ENCODE measurements around the gene SOCS1.
"Not testable (repeated sequence)": the region's sequence is repeated elsewhere in the genome, so short reads cannot be mapped to it uniquely, and the experiment has no call there.

SOCS1 gene

DNA sequence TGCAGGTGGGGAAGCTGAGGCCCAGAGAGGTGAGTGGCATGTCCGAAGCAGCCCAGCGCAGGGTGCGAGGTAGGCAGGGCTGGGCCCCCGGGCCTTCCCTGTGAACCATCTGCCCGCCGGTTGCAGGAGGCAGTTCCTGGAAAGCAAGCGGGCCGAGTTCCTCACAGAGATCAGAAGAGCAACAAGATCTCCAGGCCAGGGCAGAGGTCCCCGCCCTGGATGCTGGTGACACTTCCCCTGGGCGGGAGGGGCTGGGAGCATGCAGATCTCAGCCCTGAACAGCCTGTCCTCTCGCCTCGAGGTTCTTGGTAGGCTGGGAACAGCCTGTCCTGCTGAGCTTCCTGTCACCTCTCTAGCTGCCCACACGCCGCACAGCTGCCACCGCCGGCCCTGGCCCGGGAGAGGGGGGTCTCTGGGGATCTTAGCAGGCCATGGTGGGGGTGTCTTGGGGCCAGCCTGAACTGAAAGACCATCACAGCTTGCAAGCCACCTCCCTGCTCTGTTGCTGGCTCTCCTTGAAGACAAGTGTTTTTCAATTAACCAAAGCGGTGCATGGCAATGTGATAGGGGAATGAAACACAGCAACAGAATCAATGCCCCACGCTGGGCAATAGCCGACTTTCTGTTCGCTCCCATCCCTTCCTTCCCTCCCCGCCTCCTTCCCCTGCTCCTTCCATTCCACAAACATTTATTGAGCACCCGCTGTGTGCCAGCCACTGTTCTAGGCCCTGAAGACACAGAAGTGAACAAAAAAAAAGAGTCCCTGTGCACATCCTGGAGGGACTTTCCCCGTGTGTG, 31.7 kb downstream of the SOCS1 start:
- no peak for DNase-seq

DNA sequence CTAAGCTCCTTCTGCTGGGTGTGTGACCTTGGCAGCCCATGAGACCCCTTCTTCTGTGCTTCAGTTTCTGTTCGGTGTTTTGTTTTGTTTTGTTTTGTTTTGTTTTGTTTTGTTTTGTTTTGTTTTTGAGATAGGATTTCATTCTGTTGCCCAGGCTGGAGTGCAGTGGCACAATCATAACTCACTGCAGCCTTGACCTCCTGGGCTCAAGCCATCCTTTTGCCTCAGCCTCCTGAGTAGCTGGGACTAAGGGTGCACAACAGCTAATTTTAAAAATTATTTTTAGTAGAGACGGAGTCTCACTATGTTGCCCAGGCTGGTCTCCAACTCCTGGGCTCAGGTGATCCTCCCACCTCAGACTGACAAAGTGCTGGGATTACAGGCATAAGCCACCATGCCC, 35.5 kb downstream of the SOCS1 start:
- DNase-seq, result not testable (repeated sequence)

DNA sequence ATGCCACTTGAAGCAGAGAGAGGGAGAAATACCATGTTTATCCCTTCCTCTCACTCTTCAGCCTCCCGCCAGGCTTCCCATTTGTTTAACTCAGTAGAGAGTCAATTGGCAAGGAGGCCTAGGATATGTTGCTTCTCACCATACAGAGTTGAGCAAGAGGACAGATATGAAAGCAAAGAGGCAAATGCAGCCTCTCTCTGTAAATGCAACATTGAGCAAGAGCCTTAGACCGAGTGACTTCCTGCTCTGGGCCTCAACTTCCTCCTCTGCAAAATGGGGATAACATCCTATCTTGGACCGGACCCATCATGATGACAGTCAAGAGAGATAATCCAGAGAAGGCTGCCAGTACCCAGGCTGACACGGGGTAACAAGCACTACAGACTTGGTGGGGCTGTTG, 36.8 kb downstream of the SOCS1 start:
- DNase-seq, result no peak

DNA sequence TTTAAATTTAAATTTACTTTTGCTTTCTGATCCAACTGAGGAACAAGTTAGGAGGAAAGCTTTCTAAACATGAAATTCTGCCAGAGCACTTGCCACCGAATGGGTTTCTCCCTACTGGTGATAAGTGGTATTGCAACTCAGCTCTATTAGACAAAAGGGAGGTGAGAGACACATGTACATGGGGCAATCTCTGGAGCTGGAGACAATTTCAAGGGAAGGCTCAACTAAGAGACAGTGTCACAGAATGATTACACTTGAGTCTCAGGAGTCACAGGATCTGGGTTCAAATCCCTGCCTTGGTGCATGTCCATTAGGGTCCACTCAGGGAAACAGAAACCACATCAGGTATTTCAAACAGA, 37.4 kb downstream of the SOCS1 start:
- no peak for DNase-seq

DNA sequence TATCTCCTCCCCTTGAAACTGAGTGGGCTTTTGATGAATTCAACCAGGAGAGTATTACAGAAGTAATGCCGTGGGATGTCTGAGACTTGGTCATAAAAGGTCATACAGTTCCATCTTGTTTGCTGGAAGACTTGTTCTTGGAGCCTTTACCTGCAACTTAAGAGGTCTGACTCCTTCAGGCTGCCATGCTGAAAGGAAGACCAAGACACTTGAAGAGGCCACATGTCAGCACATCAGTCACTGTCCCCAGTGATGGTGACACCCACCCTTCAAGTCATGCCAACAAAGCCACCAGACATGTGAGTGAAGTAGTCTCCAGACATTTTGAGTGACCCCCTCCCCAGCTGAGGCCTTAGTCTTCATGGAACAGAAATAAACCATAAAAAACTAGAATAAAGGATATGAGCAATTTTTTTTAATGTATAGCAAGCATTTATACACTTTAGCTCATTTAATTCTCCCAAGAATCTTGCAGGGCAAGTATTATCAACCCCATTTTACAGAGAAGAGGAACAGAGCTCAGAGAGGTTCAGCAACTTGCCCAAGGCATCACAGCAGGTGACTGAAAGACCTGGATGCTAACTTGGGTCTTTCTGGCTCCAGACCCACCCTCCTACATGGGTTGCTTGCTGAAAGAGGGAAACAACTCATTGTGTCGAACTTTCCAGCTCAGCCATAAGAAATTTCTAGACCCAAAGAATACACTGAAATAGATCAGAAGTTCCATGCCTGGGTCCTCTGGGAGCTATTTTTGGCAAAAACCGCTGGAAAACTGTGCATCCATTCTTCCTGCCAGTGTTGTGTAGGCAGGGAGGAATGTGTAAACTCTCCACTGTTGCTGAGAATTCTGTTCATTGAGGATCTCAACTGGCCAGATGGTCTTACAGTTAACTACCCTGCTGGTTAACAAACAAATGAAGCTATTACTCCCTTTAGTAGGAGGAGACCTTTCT, 38.1 kb downstream of the SOCS1 start:
- no peak for DNase-seq

DNA sequence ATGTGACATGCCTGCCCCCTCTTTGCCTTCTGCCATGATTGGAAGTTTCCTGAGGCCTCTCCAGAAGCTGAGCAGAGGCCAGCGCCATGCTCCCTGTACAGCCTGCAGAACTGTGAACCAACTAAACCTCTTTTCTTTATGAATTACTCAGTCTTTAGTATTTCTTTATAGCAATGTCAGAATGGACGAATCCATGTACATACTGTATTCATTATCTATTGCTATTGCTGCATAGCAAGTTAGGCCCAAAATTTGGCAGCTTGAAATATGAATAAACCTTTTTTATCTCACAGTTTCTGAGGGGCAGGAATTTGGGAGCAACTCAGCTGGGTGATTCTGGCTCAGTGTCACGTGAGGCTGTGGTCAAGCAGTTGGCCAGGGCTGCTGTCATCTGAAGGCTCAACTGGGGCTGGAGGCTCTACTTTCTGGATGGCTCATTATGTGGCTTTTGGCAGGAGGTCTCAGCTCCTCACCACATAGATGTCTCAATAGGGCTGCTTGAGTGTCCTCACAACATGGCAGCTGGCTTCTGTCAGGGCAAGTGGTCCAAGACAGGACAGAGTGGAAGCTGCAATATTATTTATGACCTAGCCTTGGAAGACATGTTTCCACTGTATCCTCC, 40.0 kb downstream of the SOCS1 start:
- no peak for DNase-seq

DNA sequence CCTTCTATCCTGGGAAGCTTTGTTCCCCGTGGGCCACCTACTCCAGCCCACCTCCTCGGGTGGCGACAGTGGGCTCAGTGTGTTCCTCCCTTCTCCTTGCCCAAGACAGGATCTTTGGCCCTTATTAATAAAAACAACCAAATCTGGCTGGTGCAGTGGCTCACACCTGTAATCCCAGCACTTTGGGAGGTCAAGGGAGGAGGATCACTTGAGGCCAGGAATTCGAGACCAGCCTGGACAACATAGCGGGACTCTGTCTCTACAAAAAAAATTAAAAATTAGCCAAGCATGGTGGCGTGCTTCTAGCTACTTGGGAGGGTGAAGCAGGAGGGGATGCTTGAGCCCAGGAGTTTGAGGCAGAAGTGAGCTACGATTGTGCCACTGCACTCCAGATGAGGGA, 42.2 kb downstream of the SOCS1 start:
- DNase-seq, result no peak

DNA sequence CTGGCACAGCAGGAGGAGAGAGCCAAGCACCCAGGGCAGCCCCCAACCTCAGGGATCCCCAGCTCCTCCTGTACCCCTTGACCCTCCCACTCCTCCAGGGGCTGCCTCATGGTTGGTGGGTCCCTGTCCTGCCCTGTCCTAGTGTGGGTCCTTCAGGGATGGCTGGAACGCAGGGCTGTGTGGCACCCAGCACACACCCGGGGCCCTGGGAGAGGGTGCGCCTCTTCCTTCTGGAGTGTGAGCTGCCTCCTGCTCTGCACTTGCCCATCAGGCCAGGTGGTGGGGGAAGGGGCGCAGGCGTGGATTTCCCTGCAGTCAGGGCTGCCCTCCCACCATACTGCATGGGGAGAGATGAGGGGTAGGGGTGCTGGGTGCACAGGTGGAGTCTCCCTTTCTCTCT, 42.6 kb downstream of the SOCS1 start:
- DNase-seq, result no peak

DNA sequence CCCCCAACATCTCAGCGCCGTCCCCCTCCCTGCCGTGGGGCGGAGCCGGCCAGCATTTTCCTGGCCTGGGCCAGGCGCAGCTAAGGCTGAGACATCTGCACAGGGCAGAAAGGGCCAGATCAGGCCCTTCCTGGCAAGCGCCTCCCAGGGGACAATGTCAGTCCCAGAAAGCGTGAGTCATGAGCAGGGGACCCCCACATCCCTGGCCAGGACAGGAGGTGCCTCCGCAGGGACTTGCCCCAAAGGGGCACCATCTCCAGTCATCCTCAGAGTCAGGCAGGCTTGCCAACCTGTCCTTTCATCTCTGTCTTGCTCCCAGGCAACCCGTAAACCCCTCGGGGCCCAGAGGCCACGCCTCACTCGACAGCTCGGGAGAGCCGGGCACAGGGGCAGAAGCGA, 43.2 kb downstream of the SOCS1 start:
- DNase-seq, result no peak

DNA sequence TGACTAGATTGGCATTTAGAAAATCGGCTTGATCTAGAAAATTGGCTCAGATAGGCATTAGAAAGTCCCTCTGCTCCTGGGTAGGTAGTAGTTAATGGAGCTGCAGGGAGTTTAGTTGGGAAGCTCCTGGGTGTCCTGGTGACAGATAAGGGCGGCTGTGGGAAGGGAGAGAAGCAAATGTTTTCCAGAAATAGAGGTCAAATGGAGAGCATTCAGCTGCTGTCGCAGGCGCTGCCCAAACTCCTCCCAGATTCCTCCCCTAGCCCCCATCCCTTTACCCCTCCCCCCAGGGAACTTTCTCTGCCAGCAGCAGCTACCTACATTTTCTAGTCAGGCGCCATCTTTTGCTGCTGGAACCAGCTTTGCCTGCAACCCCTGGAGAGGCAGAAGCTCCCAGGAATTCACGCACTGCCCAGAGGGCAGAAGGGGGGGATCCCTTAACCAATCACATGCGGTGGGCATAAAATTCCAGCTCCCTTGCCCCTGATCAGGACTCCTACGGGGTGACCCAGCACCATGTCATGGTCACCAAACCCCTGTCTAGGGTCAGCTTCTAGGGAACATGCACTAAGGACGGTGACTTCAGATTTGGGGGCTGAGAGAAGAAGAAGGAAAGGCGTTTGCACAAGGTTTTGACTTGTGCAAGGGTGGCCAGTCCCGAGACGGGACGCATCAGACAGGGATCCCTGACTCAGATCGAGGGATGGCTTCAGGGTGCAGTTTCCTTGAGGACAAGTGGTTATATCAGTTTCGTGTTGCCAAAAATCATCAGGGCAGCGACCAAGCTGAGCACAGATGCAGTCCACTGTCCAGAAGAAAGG, 43.8 kb downstream of the SOCS1 start:
- no peak for DNase-seq

DNA sequence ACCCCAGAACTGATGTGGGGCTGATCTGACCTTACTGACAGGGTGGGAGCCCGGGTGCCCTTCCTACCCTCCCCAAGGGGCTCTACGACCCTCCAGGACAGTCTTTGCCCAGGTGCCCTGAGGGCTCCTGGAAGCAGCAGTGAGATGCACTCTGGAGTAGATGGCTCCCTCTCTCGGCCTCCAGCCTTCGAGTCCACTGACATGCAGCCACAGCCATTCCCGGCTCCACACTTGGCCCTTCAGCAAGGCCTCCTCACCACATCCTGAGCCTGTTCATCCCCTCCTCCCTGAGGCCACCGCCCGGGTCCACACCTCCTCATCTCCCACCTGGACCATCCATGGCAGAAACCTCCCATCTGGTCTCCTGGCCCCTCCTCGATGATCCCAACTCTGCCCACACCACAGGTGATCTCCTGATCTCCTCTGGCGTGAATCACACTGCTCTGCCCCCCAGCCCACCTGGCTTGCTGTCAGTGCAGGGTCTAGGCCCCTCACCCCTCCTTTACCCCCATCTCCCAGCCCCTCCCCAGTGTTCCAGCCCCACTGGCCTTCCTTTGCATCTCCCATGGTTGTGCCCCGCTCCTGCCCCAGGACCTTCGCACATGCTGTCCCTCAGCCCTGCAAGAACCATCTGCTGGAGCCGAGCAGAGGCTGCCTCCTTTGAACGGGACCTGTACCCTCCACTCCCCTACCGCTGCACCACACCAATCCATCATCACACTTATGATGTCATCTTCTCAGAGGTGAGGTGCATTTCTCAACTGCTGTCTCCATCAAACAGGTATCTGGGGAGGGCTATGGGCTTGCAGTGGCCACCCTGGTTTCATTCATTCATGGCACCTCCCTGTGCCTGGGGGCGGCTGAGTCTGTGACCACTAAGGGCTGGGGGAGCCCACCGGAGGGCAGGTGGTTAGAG, 44.7 kb downstream of the SOCS1 start:
- DNase-seq, result no peak

DNA sequence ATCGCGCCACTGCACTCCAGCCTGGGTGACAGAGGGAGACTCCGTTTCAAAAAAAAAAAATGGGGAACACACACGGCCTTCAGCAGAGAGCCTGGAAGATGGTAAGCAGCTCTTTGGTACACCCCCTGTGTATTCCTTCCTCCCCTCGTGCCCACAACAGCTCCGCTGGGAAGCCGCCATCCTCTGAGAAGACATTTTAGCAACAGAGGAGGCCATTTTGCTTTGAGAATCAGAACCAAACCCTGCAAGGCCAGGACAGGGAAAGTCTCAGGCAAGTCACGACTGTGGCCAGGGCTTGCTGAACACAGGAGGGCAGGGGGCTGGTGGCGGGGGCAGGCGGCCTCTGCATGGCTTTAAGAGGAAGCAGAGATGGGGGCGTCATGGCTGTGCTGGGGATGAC, 45.7 kb downstream of the SOCS1 start:
- DNase-seq, result no peak

DNA sequence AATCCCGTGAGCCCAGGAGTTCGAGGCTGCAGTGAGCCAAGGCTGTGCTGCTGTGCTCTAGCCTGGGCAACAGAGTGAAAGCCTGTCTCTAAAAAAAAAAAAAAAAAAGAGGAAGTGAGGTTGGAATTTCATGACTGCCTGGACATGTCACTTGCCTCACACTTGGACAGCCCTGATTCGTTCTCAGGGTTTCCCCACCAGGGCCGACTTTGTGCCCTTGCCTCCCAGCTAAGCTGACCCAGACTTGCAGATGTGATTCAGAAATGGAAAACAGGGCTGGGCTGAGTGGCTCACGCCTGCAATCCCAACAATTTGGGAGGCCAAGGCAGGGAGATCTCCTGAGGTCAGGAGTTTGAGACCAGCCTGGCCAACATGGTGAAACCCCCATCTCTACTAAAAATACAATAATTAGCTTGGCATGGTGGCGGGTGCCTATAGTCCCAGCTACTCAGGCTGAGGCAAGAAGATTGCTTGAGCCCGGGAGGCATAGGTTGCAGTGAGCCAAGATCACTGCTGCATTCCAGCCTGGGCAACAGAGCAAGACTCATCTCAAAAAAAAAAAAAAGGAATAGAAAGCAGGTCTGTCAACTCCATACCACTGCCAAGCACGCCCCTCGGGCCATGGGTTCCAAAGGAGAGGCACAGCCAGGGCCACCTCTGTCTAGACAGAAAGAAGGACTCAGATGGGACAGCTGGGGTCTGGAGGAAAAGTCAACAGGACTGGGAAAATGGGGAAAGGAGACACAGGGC, 46.9 kb downstream of the SOCS1 start:
- DNase-seq, result no peak

DNA sequence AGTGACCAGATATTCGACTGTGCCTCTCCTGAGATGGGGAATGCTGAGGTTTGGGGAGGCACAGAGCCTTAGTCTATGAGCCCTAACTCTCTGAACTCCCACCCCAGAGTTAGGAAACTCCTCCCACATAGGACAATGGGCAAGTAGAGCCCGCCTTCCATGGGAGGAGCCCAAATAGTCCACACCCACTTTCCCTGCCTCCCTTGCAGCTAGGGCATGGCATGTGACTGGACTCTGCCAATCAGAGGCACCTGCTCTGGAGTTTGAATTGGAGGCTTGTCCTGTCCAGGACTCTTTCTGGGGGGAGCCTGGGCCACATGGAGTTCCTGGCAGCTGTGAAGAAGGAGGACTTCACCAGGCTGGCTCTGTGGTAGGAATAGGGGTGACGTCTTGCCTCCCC, 48.4 kb downstream of the SOCS1 start:
- no peak for DNase-seq

DNA sequence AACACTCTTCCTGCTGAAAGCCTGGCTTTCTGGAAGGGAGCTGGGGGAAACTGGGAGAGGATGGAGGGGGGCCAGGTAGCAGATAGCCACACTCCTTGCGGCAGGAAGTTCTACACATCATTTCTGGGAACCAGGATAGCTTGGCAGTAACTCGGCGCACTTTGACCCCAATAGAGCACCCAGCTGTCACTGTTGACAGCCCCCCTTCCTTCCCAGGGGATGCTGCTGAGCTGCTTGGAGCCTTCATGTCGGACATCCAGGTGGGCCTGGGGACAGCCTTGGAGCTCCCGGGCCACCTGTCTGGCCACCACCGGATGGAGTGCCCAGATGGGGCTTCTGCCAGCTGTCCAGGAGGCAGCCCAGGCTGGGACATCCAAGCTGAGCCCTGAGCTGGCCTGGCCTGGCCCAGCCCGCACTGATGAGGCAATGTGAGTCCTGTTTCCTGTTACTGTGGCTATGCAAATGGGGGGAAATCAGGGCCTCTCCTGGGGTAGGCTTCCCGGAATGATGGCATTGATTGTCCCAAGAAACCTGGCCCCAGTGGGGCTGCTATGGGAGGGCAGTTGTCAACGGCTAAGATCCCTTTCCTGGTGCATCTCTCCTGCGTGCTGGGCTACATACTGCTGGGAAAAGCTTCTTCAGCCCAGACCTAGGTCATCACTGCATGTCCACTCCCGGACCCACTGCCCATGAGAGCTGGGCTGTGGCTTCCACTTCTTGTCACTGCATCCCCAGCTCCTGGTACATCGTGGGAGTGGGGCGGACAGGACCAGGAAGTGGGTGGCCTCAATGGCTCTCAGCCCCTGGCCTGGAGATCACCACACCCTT, 50.0 kb downstream of the SOCS1 start:
- DNase-seq, result no peak

DNA sequence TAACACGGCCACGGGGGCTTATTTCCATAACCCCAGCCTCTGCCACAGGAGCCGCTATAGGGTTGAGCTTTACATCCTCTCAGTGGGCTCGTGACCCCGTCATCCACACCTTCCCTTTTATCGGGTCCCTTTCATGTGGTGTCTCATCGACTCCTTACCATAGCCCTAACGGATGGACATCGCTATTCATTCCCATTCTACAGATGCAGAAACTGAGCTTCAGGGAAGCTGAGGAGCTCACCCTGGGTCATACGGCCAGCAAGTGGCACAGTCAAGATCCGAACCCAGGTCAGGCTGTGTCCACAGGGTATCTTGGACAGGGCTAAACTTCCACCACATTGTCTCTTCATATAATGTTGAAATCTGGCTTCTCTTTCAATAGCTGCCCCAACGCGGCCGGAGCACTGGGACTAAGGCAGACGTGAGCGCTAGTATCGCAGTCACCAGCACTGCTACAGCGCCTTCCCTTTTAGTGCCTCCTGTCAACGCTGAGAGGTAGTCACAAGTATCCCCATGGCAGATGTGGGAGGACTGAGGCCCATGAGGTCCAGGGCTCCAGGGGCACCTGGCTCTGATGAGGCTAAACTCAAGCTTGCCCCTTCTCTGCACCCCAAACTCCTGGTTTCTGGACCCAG, 50.8 kb downstream of the SOCS1 start:
- no peak for DNase-seq

DNA sequence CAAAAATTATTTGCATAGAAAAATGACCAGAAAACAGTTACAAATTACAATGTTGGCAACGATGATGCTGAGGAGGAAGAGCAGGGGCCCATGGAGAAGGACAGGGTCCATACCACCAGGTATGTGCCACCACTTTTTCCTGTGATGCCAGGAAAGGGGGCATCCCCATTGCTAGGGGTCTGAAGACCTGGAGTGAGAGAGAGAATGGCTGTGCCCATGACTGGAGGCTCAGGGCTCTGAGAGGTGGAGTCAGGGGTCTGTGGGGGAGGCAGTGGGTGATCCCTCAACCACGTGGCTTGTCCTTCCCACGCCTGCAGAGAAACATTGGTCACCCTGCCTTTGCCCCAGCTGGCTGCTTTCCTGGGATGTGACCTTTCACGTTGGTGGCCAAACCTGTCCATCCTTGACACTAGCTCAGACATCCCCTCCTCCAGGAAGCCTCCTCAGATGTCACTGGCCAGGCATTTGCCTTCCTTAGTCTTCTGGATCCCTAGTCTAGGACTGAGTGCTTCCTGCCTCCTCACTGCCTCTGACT, 51.4 kb downstream of the SOCS1 start:
- DNase-seq, result no peak

All from NCI-H1694 treated with DMSO at 0.1 percent for 48 hours (cell line).